Measurements from ENCODE around the gene EIPR1. TPM values are rescaled to one million over a fixed set of nuclear protein-coding genes. Genes with fewer than 3 reads are reported as not detected.
"Not testable (repeated sequence)": the region's sequence is repeated elsewhere in the genome, so short reads cannot be mapped to it uniquely, and the experiment has no call there.

EIPR1 gene
- total RNA-seq, 1 experiment from 2014 or later: 77.2 TPM

DNA sequence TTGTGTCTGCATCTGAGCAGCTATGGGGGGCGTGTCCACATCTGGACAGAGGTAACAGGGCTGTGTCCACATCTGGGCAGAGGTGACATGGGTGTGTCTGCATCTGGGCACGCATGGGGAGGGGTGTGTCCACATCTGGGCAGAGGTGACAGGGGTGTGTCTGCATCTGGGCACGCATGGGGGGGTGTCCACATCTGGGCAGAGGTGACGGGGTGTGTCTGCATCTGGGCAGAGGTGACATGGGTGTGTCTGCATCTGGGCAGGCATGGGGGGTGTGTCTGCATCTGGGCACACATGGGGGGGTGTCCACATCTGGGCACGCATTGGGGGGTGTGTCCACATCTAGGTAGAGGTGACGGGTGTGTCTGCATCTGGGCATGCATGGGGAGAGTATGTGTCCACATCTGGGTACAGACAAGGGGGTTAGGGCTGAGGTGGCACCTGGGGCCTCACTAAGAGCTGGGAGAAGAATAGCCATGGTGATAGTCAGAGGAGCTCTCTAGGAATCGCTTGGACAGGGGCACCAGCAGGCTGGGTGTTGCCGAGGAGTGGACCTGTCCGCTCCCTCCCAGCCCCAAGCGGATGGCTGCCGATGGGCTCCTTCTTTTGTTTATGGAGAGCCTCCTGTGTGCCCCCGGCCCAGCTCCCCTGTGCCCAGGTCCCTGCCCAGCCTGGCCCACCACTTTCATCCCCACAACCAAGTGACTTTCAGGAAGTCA lies 177.8 kb downstream of the EIPR1 start:
- in situ Hi-C loops (cut with HindIII; ENCODE audit: low pct_unique_long_range_greater_than_20kb, low sequenced_read_pairs): no loop called here
- no peak for DNase-seq (ENCODE audit: low read depth)

DNA sequence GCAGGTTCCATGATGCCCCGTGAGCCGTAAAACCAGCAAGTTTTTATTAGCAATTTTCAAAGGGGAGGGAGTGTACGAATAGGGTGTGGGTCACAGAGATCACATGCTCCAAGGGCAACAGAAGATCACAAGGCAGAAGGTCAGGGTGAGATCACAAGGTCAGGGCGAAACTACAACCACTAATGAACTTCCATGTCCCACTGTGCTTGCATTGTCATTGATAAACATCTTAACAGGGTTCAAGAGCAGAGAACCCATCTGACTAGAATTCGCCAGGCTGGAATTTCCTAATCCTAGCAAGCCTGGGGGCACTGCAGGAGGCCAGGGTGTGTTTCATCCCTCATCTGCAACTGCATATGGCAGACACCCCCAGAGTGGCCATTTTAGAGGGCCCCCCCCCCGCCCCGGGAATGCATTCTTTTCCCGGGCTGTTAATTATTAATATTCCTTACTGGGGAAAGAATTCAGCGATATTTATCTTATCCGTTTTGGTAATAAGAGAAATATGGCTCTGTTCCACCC lies 178.9 kb downstream of the EIPR1 start:
- in situ Hi-C loops (cut with HindIII; ENCODE audit: low pct_unique_long_range_greater_than_20kb, low sequenced_read_pairs): not testable (repeated sequence)

DNA sequence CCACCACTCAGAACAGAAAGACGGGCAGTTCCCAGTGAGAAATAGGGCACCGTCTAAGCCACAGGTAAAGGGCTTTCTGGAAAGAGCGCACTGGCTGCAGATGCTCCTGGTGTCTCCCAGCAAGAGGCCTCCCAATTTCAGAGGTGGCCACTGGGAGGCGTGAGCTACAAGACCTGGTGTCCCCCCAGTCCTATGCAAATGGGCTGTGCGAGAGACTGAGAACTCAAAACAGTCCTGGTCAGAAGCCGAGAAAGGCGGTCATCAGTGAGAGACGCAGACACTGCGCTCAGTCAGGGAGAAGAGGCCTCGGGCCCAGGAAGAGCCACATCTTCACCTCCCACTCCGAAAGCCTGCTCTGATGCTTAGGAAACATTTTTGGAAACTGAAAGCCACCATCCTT lies 179.5 kb downstream of the EIPR1 start:
- no peak for DNase-seq (ENCODE audit: low read depth)
- in situ Hi-C loops (cut with HindIII; ENCODE audit: low pct_unique_long_range_greater_than_20kb, low sequenced_read_pairs): no loop called here

More for the DNA sequence above, 178.9 kb downstream of the EIPR1 start:
- DNase-seq (ENCODE audit: low read depth): not testable (repeated sequence)

DNA sequence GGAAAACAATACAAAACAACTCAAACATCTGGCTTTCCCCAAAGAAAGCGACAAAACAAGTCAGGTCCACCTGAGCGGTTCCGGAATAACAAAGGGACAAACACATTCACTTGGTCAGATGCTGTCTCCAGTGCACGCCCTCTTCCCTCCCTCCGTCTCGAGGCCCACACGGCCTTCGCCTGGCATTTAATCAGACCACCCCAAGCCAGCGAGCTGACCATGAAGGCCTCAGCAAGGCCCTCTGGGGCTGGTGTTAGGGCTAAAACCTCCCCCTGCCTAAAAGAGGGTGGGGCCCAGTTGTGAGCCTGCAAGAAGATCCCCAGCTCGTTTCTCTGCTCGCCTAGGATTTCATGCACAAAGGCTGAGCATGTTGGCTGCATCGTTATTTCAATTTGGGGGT lies 180.3 kb downstream of the EIPR1 start:
- in situ Hi-C loops (cut with HindIII; ENCODE audit: low pct_unique_long_range_greater_than_20kb, low sequenced_read_pairs): no loop called here
- no peak for DNase-seq (ENCODE audit: low read depth)

DNA sequence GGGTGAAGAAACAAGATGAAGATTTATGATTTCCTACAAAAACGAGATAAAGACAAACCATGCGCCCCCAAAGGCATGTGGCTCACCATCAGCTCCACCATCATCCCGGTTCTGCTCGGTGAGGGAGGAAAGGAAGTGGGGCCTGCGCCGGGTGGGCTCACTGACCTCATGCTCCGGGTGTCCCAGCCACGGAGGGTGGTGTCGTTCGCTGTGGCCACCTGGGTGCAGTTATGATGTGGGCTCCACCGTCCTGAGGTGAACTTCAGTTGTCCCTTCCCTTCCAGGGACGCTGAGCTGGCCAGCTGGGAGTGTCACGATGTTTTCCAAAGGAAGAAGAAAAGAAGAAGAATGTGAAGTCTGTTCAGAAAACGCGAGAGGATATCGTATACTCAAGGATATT lies 180.9 kb downstream of the EIPR1 start:
- no peak for DNase-seq (ENCODE audit: low read depth)
- in situ Hi-C loops (cut with HindIII; ENCODE audit: low pct_unique_long_range_greater_than_20kb, low sequenced_read_pairs): no loop called here

DNA sequence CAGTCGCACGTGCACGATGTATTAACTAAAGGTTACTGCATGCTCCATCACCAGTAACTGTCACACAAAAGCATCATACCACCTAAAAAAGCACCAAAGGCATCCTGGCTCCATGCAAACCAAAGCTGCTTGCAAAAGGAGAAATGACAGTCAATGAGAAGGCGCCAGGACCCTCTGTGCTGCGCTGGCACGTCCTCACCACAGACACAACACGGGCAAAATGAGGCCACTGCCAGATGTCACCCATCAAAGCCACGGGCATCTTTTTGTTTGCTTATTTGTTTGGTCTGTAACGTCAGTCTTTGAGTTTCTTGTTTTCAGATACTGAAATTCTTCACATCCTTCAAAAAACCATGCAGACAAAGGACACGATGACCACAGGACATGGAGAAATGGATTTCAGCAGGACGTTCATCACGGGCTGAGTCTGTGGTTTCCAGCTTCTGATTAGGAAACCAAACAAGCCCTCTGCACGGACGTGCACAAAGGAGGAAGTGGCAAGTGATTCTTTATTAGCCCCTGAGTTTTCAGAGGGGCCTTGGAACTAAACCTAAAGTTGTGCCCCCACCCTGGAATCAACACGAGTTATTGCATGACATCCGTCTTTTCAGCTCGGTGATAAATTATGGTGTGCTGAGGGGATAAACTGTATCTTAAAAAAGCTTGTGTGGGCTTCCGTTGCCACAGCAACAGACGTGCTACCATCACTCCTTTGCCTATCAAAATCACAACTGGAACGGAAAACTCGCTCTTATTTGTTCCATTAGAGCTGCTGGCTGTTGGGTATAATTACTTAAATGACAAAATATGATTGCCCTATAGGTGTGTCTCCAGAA lies 181.8 kb downstream of the EIPR1 start:
- in situ Hi-C loops (cut with HindIII; ENCODE audit: low pct_unique_long_range_greater_than_20kb, low sequenced_read_pairs): no loop called here
- no peak for DNase-seq (ENCODE audit: low read depth)

DNA sequence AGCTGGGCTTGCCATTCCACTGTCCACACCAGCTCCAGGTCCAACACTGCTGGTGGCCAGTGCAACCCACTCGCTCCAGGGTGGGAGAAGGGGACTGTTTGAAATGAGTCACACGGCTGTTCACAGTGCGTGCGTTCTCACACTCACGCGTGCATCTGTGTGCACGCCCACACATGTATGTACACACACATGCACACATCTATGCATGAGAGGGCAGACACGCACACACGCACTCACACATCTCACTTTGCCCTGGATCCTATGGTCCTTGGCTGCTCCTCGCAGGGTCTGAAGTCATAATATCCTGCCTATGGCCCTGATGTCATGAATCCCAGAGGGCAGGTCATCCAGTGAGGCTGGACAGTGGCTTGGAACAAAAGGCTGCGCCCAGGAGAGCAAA lies 182.8 kb downstream of the EIPR1 start:
- in situ Hi-C loops (cut with HindIII; ENCODE audit: low pct_unique_long_range_greater_than_20kb, low sequenced_read_pairs): no loop called here
- DNase-seq (ENCODE audit: low read depth): no peak

DNA sequence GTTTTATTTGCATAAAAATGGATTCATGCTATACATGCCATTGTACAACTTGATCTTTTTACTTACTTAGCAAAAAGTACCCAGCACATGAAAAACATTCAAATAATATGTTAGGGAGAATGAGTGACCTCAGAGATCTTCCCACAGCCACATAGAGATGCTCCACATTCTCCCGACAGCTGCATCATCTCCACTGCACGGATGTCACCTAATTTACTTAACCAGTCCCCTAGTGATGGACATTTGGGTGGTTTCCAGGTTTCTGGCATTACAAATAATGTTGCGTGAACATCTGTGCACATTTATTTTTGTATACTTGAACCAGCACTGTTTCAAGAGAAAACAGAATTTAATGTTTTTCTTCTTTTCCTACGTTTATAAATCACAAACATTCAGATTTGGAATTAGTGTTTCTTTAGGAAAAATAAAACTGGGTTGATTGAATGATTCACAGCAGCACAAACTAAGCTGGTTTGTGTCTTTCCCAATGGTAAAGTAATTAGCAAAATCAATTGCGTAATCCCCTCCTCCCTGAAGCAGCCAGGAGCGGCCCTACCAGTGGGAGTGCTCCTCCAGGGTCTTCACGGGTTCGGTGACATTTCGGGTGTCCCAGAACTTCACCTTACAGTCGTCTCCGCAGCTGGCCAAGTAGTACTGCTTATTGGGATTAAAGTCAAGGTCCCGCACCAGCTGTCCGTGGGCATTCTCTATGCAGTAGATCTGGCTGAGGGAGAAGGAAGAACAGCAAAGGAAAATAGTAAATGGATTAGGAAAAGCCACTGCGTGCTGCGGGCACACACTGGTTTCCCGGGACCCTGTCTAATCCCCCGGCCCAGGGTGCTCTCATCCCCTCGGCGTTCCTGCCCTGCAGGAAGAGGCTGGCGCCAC lies 183.9 kb downstream of the EIPR1 start:
- no peak for DNase-seq (ENCODE audit: low read depth)
- in situ Hi-C loops (cut with HindIII; ENCODE audit: low pct_unique_long_range_greater_than_20kb, low sequenced_read_pairs): no loop called here

DNA sequence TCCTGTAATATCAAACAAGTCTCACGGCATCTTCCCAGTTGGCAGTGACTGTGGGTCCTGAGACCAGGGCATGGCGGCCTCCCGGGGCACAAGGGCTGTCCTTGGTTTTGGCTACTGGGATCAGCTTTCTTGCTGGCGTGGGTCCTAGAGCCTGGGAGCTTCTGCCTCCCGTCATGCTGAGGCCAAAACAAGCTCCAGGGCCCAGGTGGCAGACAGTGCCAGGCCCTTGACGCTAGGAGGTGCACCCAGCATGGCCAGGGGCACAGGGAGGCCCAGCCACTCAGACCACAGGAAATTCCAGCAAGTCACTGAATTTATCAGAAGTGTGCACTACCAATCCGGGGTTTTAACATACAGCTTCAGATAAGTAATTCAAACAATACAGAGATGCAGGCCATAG lies 184.7 kb downstream of the EIPR1 start:
- in situ Hi-C loops (cut with HindIII; ENCODE audit: low pct_unique_long_range_greater_than_20kb, low sequenced_read_pairs): no loop called here
- no peak for DNase-seq (ENCODE audit: low read depth)

DNA sequence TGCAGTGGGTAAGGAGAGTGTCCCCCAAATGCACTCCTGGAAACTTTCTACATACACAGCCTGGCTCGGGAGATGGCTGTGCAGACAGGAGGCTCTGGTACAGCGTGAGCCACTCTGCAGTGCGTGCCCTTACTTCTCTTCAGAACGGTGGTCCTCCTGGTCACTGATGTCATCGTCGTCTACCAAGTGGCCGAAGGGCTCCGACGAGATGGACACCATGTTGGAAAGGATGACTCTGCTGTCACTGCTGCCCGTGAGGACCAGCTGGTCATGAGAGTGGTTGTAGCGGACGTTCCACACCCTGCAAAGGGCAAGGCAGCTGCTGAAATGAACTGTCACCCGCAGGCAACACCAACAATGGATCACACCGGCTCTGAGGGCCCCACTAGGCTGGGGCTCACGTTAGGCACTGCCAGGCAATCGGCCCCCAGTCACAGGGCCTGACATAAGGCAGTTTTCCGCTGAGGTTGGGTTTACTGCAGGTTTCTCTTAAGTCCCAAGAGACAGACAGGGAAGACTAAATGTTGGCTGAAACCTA lies 185.3 kb downstream of the EIPR1 start:
- in situ Hi-C loops (cut with HindIII; ENCODE audit: low pct_unique_long_range_greater_than_20kb, low sequenced_read_pairs): no loop called here
- DNase-seq (ENCODE audit: low read depth): no peak

DNA sequence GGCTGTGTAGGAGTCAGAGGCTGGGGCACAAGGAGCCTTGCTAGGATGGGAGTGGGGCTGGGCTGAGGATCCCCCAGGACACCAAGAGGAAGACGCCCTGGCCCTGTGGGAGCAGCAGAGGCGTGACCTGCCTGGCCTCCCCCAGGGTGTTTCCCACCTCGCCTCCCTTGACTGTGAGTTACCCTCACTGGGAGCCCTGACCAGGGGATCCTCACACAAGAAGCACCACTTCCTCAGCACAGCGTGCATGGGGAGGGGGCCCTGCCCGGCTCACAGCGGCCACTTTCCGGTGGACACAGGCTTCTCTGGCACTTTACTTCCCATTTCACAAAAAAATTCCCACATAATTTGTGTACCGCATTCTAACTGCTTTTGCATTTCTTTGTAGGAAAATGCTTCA lies 187.7 kb downstream of the EIPR1 start:
- in situ Hi-C loops (cut with HindIII; ENCODE audit: low pct_unique_long_range_greater_than_20kb, low sequenced_read_pairs): no loop called here

DNA sequence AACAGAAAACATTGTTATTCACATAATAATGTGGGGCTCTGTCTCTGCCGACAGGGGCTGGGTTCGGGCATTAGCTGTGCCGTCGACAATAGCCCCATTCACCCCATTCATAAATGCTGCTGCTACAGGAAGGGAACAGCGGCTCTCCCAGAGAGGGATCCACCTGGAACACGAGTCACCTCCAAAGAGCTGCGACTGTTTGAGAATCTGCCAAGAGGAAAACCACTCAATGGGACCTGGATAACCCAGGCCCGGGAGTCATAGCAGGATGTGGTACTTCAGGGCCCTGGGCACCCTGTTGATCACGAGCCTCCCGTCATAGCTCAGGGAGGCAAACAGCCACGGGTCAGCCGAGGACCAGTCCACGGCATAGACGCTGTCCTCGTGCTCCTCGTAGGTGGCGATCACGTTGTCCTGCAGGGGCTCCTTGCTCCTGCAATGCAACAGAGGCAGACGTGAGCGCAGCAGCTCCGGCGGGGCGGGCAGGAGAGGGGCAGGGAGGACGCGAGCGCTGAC lies 188.5 kb downstream of the EIPR1 start:
- in situ Hi-C loops (cut with HindIII; ENCODE audit: low pct_unique_long_range_greater_than_20kb, low sequenced_read_pairs): no loop called here
- peak; percentile 16 for DNase-seq (ENCODE audit: low read depth)

More for the DNA sequence above, 187.7 kb downstream of the EIPR1 start:
- no peak for DNase-seq (ENCODE audit: low read depth)

DNA sequence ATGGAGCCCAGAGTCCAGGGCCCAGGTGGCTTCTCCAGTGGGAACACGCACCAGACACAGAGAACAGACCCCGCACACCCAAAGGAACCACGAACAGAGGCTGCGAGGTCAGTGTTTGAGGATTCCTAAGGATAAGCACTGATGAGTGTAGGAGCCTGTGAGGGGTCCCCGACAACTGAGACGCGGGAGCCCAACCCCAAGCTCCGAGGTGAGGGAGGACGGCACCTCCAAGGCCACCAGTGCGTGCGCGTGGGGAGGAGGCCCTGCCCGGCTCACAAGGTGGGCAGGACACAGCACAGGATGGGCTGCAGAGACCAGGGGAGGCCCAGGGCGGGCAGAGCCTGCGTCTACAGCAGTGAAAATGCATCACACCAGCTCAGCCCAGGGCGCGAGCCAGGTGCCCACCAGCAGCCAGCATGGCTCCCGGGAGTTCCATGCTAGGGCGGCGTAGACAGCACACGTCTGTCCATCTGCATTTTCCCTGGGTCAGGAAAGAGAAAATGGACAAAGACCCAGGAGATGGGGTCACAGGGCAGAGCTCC lies 189.1 kb downstream of the EIPR1 start:
- in situ Hi-C loops (cut with HindIII; ENCODE audit: low pct_unique_long_range_greater_than_20kb, low sequenced_read_pairs): no loop called here
- DNase-seq (ENCODE audit: low read depth): no peak

DNA sequence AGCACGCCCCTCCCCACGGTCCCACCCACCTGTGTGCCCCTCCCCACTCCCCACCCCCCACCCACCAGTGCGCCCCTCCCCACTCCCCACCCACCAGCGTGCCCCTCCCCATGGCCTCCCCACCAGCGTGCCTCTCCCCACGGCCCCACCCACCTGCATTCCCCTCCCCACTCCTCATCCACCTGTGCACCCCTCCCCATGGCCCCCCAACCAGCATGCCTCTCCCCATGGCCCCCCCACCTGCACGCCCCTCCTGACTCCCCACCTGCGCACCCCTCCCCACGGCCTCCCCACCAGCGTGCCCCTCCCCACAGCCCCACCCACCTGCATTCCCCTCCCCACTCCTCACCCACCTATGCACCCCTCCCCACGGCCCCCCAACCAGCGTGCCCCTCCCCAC lies 190.2 kb downstream of the EIPR1 start:
- DNase-seq (ENCODE audit: low read depth): no peak
- in situ Hi-C loops (cut with HindIII; ENCODE audit: low pct_unique_long_range_greater_than_20kb, low sequenced_read_pairs): no loop called here

DNA sequence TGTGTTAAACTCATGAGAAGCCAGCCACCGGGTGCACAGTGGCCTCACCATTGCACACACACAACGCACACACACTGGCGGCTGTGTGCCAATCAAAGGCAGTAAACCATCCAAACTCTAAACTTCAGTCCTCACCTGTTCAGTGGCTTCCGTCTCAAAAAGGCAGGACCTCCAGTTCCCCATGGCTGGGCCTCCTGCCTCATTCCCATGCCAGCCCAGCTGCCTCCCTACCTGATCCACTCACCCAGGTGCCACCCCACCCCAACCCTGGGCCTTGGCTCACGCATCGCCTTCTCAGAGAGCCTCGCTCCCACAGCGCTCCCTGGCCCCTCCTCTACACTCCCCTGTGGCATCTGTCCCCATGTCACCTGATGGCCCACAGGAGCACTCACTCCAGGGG lies 190.9 kb downstream of the EIPR1 start:
- in situ Hi-C loops (cut with HindIII; ENCODE audit: low pct_unique_long_range_greater_than_20kb, low sequenced_read_pairs): no loop called here
- DNase-seq (ENCODE audit: low read depth): no peak

DNA sequence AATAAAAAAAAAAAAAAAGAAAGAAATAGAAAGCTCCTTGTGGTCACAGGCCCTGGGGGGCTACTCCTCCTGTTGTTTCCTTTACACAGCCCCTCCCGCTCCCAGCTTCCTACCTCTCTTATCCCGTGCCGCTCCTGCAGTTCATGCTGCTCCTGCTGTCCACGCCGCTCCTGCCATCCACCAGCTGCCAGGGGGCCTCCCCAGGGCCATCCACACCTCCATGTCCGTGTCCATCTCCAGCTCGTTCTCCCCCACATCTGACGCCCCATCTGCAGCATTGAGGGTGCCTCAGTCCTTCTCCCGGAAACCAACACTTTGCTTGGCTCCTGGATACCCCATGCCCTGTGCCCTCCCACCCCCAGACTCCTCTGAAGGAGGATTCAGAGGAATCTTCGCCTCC lies 191.7 kb downstream of the EIPR1 start:
- no peak for DNase-seq (ENCODE audit: low read depth)
- in situ Hi-C loops (cut with HindIII; ENCODE audit: low pct_unique_long_range_greater_than_20kb, low sequenced_read_pairs): no loop called here

DNA sequence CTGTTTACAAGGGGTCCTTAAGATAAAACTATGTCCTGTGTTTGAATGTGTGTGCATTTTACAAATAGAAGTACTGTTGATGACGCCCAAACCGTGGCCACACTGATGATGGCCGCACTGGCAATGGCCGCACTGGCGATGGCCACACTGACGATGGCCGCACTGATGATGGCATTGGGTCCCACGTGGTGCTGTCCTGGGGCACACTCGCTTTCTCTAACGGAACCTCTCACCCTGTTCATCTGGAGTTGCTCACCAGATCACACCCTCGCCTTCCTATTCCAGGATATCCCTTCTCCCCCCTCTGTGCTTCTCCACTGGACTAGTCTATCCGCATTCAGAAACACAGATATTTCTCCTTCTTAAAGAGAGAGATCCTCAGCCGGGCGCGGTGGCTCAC lies 192.4 kb downstream of the EIPR1 start:
- DNase-seq (ENCODE audit: low read depth): no peak
- in situ Hi-C loops (cut with HindIII; ENCODE audit: low pct_unique_long_range_greater_than_20kb, low sequenced_read_pairs): no loop called here

DNA sequence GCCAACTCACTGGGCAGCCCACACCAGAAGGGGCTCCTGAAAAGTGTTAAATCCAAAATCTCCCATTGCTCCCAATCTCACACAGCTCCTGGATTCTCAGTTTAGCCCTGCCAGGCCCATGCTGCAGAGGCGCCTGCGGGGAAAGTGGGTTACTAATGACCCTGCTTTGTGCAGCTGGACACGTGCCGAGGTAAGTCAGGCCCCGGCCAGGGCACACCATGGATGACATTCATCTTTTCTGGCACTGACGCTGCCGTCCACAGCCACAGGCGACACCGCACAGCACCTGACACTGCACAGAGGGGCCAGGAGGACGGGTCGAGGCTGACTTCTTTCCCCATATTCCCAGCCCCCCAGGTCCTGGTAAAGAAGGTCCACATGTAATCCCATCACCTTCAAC lies 193.5 kb downstream of the EIPR1 start:
- in situ Hi-C loops (cut with HindIII; ENCODE audit: low pct_unique_long_range_greater_than_20kb, low sequenced_read_pairs): no loop called here
- DNase-seq (ENCODE audit: low read depth): no peak

Measured in Caki2 (cell line).